Liver (tissue), 9 donors: Measurements from ENCODE around the gene CCDC83. TPM values are rescaled to one million over a fixed set of nuclear protein-coding genes. Genes with fewer than 3 reads are reported as not detected.

ENCODE experiments used
- DNase-seq: peaks from one replicate; pipeline ENCODE4 v3.0.0-alpha.2; 2017; ENCODE audit warnings: low spot score
- H3K27ac ChIP-seq, 2 donors: one replicate each; pipeline ENCODE4 v1.7.0; 2013; ENCODE audit warnings: inconsistent platforms in 2 of 2, low read length in 2 of 2, control low read depth in 1 of 2, low read depth in 1 of 2, mild to moderate bottlenecking in 1 of 2
- H3K27me3 ChIP-seq, 4 donors: one replicate each; pipeline versions ENCODE4 v1.6.1 to v1.7.0; 2013; ENCODE audit warnings: low read length in 3 of 4, inconsistent platforms in 1 of 4, mild to moderate bottlenecking in 1 of 4, moderate library complexity in 1 of 4; ENCODE audit not compliant: control insufficient read depth in 4 of 4, insufficient read depth in 4 of 4
- H3K36me3 ChIP-seq, 4 donors: one replicate each; pipeline versions ENCODE4 v1.6.1 to v1.7.0; 2013; ENCODE audit warnings: low read length in 3 of 4, mild to moderate bottlenecking in 3 of 4, low read depth in 1 of 4, moderate library complexity in 1 of 4; ENCODE audit not compliant: control insufficient read depth in 4 of 4, insufficient read depth in 3 of 4
- H3K4me1 ChIP-seq, 4 donors: one replicate each; pipeline versions ENCODE4 v1.6.1 to v1.7.0; 2013; ENCODE audit warnings: low read length in 3 of 4, mild to moderate bottlenecking in 3 of 4, moderate library complexity in 1 of 4; ENCODE audit not compliant: control insufficient read depth in 4 of 4, insufficient read depth in 4 of 4
- H3K4me3 ChIP-seq, 3 donors: one replicate each; pipeline versions ENCODE4 v1.6.1 to v1.7.0; 2013; ENCODE audit warnings: low read length in 3 of 3, control low read depth in 1 of 3, low read depth in 1 of 3, mild to moderate bottlenecking in 1 of 3
- H3K9ac ChIP-seq, 2 donors: one replicate each; pipeline ENCODE4 v1.7.0; 2013; ENCODE audit warnings: low read length in 2 of 2, mild to moderate bottlenecking in 2 of 2, moderate library complexity in 2 of 2, control low read depth in 1 of 2, low read depth in 1 of 2
- H3K9me3 ChIP-seq, 4 donors: one replicate each; pipeline versions ENCODE4 v1.6.1 to v1.7.0; 2013; ENCODE audit warnings: low read length in 3 of 4; ENCODE audit not compliant: control insufficient read depth in 4 of 4
- EGR1 ChIP-seq, 2 donors: IDR thresholded peaks; 2 replicates each; pipeline ENCODE4 v1.6.1; 2016 to 2018; ENCODE audit warnings: antibody characterized with exemption in 2 of 2, low read depth in 2 of 2
- FOXA1 ChIP-seq: IDR thresholded peaks from 2 replicates; pipeline ENCODE4 v1.6.1; 2016; ENCODE audit warnings: antibody characterized with exemption
- FOXA2 ChIP-seq: IDR thresholded peaks from 2 replicates; pipeline ENCODE4 v1.6.1; 2016; ENCODE audit warnings: antibody characterized with exemption
- GABPA ChIP-seq, 2 donors: IDR thresholded peaks in 1 of 2; conservative IDR thresholded peaks in 1 of 2; 2 replicates each; pipeline ENCODE4 v1.6.1; 2016; ENCODE audit warnings: antibody characterized with exemption in 2 of 2, mild to moderate bottlenecking in 1 of 2, moderate library complexity in 1 of 2
- HNF4A ChIP-seq, 2 donors: conservative IDR thresholded peaks; 2 replicates each; pipeline ENCODE4 v1.6.1; 2016; ENCODE audit warnings: antibody characterized with exemption in 2 of 2, mild to moderate bottlenecking in 2 of 2
- HNF4G ChIP-seq: IDR thresholded peaks from 2 replicates; pipeline ENCODE4 v1.6.1; 2016; ENCODE audit warnings: antibody characterized with exemption
- JUND ChIP-seq, 2 donors: IDR thresholded peaks; 2 replicates each; pipeline ENCODE4 v1.6.1; 2016; ENCODE audit warnings: antibody characterized with exemption in 2 of 2
- MAX ChIP-seq: IDR thresholded peaks from 2 replicates; pipeline ENCODE4 v1.6.1; 2016; ENCODE audit warnings: antibody characterized with exemption
- NR2F2 ChIP-seq: IDR thresholded peaks from 2 replicates; pipeline ENCODE4 v1.6.1; 2016; ENCODE audit warnings: antibody characterized with exemption
- RAD21 ChIP-seq, 2 donors: IDR thresholded peaks; 2 replicates each; pipeline ENCODE4 v1.6.1; 2016; ENCODE audit warnings: antibody characterized with exemption in 2 of 2, mild to moderate bottlenecking in 2 of 2
- REST ChIP-seq: IDR thresholded peaks from 2 replicates; pipeline ENCODE4 v1.6.1; 2016; ENCODE audit warnings: antibody characterized with exemption, mild to moderate bottlenecking
- RXRA ChIP-seq, 2 donors: IDR thresholded peaks; 2 replicates each; pipeline ENCODE4 v1.6.1; 2017 to 2018; ENCODE audit warnings: antibody characterized with exemption in 2 of 2, mild to moderate bottlenecking in 1 of 2
- SP1 ChIP-seq: IDR thresholded peaks from 2 replicates; pipeline ENCODE4 v1.6.1; 2018; ENCODE audit warnings: antibody characterized with exemption, mild to moderate bottlenecking
- TAF1 ChIP-seq: conservative IDR thresholded peaks from 2 replicates; pipeline ENCODE4 v1.6.1; 2016; ENCODE audit warnings: antibody characterized with exemption, mild to moderate bottlenecking
- YY1 ChIP-seq: IDR thresholded peaks from 2 replicates; pipeline ENCODE4 v1.6.1; 2016; ENCODE audit warnings: antibody characterized with exemption, mild to moderate bottlenecking
- ZBTB33 ChIP-seq: IDR thresholded peaks from 2 replicates; pipeline ENCODE4 v1.6.1; 2016; ENCODE audit warnings: antibody characterized with exemption
- WGBS: extraction: QIAGEN DNeasy Blood & Tissue Kit; methylation state at CpG from one replicate; pipeline ENCODE4 v1.1.7; 2013; 5-methylcytosine and 5-hydroxymethylcytosine counted together
- polyA plus RNA-seq, 2 donors: library from polyadenylated mRNA; stranded (reverse) in 1 of 2; unstranded in 1 of 2; fragments of 200-250 nt in 1 of 2; fragments of >200 nt in 1 of 2; fragmentation: Nextera tagmentation in 1 of 2; extraction: Ambion mirVana in 1 of 2; gene quantifications; one replicate each; pipeline versions ENCODE4 v1.2.1 to v1.2.3, GENCODE V29; 2013 to 2015
- total RNA-seq, 2 donors: library from RNA; depleted of rRNA; stranded (reverse); fragments of >200 nt; gene quantifications; one replicate each; pipeline ENCODE4 v1.2.3, GENCODE V29; 2014
- TF ChIP-seq, protein P1 (sequence below): IDR thresholded peaks from 2 replicates; pipeline ENCODE4 v1.6.1; 2016; ENCODE audit warnings: antibody characterized with exemption
- TF ChIP-seq, protein P2 (sequence below): fragments of 150-350 bp; IDR thresholded peaks from 2 replicates; pipeline ENCODE4 v1.5.1; 2017; ENCODE audit warnings: improper control_type of control experiment, low read depth, low read length; ENCODE audit not compliant: missing input control
- donor health status: healthy.
- donor health status: healthy.
- donor health status: healthy.
- donor health status: healthy.
- donor health status: healthy.

CCDC83 gene
- total and polyA plus RNA-seq, 4 donors: not detected

- no peak for TF ChIP-seq GABPA (IDR thresholded peaks at IDR 0.05 in 1 of 2, conservative IDR thresholded peaks at IDR 0.05 in 1 of 2)
- no peak for TF ChIP-seq HNF4A (conservative IDR thresholded peaks at IDR 0.05)
- TF ChIP-seq, protein P1, sequence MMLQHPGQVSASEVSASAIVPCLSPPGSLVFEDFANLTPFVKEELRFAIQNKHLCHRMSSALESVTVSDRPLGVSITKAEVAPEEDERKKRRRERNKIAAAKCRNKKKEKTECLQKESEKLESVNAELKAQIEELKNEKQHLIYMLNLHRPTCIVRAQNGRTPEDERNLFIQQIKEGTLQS: no peak
- no peak for TF ChIP-seq FOXA1
- no peak for TF ChIP-seq RXRA (IDR thresholded peaks at IDR 0.05)
- TF ChIP-seq YY1: no peak
- TF ChIP-seq, protein P2, sequence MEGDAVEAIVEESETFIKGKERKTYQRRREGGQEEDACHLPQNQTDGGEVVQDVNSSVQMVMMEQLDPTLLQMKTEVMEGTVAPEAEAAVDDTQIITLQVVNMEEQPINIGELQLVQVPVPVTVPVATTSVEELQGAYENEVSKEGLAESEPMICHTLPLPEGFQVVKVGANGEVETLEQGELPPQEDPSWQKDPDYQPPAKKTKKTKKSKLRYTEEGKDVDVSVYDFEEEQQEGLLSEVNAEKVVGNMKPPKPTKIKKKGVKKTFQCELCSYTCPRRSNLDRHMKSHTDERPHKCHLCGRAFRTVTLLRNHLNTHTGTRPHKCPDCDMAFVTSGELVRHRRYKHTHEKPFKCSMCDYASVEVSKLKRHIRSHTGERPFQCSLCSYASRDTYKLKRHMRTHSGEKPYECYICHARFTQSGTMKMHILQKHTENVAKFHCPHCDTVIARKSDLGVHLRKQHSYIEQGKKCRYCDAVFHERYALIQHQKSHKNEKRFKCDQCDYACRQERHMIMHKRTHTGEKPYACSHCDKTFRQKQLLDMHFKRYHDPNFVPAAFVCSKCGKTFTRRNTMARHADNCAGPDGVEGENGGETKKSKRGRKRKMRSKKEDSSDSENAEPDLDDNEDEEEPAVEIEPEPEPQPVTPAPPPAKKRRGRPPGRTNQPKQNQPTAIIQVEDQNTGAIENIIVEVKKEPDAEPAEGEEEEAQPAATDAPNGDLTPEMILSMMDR: no peak
- TF ChIP-seq JUND (IDR thresholded peaks at IDR 0.05): no peak
- no peak for TF ChIP-seq NR2F2
- TF ChIP-seq REST: no peak
- TF ChIP-seq TAF1: no peak
- TF ChIP-seq MAX: no peak
- no peak for TF ChIP-seq HNF4G
- TF ChIP-seq FOXA2: no peak
- TF ChIP-seq RAD21 (IDR thresholded peaks at IDR 0.05): no peak
- no peak for TF ChIP-seq SP1
- no peak for TF ChIP-seq EGR1 (IDR thresholded peaks at IDR 0.05; ENCODE audit: low read depth in 2 of 2)
- Histone ChIP-seq H3K9me3 (no peaks in the 10 kb centered on the region), H3K9ac (no peak overlapping the region), H3K27ac (no peak overlapping the region), H3K36me3 (no peaks in the 10 kb centered on the region), H3K27me3 (no peaks in the 10 kb centered on the region), H3K4me3 (no peak overlapping the region), H3K4me1 (peaks cover 0 to 10% (median 6%) of the 10 kb centered on the region in 4 donors)
- DNase-seq: no peak
- WGBS: 82% methylated on average over 9 of the region's 9 CpGs
These were observed 41.5 kb upstream of the CCDC83 start for GRCh38 chr11:85813721-85814120.

DNA sequence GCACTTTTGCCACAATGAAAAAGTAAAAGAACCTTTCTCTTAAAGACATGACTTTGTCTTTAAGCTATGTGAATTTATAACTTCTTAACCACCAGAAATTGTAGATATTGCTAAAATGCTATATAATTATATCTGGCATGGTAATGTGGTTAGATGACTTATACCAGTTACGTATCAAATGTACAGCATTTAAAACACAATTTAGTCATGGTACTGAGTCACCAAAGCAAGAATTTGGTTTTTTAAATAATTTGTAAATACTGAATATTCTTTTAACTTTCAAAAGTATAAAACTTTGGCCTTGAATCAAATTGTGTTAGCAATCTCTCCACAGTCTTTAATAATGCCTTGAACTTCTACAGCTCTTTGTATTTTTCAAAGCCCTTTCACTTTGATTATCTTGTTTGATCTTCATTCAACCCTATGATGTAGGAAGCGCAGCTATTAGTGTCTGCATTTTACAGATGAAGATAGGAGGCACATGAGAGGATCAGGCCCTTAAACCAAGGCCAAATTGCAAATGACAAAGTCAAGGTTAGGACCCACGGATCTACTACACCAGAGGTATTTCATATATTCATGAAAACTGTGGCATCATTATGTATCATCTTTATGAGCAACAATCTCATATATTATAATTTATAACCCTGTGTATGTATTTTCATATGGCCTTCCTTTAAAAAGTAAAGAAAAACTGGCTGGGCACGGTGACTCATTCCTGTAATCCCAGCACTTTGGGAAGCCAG is 39.8 kb upstream of the CCDC83 start:
- no peak overlapping the region for H3K4me3 ChIP-seq
- DNase-seq: no peak
- no peak overlapping the region for H3K27ac ChIP-seq
- no peak overlapping the region for H3K9ac ChIP-seq
- no peaks in the 10 kb centered on the region for H3K9me3 ChIP-seq
- H3K36me3 ChIP-seq: no peaks in the 10 kb centered on the region
- H3K27me3 ChIP-seq: no peaks in the 10 kb centered on the region
- 91% methylated on average over 4 of the region's 4 CpGs for whole genome bisulfite sequencing
- H3K4me1 ChIP-seq: peaks cover 0 to 9% (median 6%) of the 10 kb centered on the region in 4 donors
- TF ChIP-seq FOXA2: no peak
- no peak for TF ChIP-seq HNF4G
- no peak for TF ChIP-seq MAX
- no peak for TF ChIP-seq FOXA1
- TF ChIP-seq, protein P1: no peak
- TF ChIP-seq RXRA (IDR thresholded peaks at IDR 0.05): no peak
- no peak for TF ChIP-seq RAD21 (IDR thresholded peaks at IDR 0.05)
- no peak for TF ChIP-seq REST
- no peak for TF ChIP-seq ZBTB33
- no peak for TF ChIP-seq NR2F2
- no peak for TF ChIP-seq TAF1
- no peak for TF ChIP-seq GABPA (IDR thresholded peaks at IDR 0.05 in 1 of 2, conservative IDR thresholded peaks at IDR 0.05 in 1 of 2)
